Common myeloid progenitor, CD34-positive (primary cell): ENCODE results near the gene MARCHF11.

ENCODE experiments used
- CTCF ChIA-PET: fragments of 350-600 bp; sonication (Branson Sonifier 250); formaldehyde crosslinking; loops from one replicate; lab custom pipeline; 2021; ENCODE audit warnings: antibody characterized with exemption; lab: Charles Lee
- POLR2A ChIA-PET: fragments of 350-600 bp; sonication (Branson Sonifier 250); formaldehyde crosslinking; loops from one replicate; lab custom pipeline; 2021; ENCODE audit warnings: antibody characterized with exemption; lab: Charles Lee
- DNase-seq, 3 donors: peaks; one replicate each; pipeline versions ENCODE4 v3.0.0 to v3.0.0-alpha.2; 2013
- H3K27ac ChIP-seq, 2 experiments: 1 replicate in 1 of 2; 2 replicates in 1 of 2; pipeline ENCODE4 v1.7.0; 2013; ENCODE audit warnings: inconsistent platforms in 2 of 2, low read length in 2 of 2, mild to moderate bottlenecking in 2 of 2, low read depth in 1 of 2, moderate library complexity in 1 of 2; ENCODE audit not compliant: severe bottlenecking in 2 of 2, insufficient read depth in 1 of 2, poor library complexity in 1 of 2
- H3K27me3 ChIP-seq, 5 experiments: replicated peaks in 2 of 5; 1 replicate in 3 of 5; 2 replicates in 2 of 5; pipeline versions ENCODE4 v1.6.1 to v1.7.0; 2013; ENCODE audit warnings: low read length in 4 of 5, mild to moderate bottlenecking in 2 of 5, moderate library complexity in 2 of 5, inconsistent platforms in 1 of 5; ENCODE audit not compliant: insufficient read depth in 5 of 5, control insufficient read depth in 4 of 5
- H3K36me3 ChIP-seq, 4 experiments: 1 replicate in 2 of 4; 2 replicates in 2 of 4; pipeline versions ENCODE4 v1.6.1 to v1.7.0; 2013; ENCODE audit warnings: low read length in 3 of 4, control low read depth in 1 of 4, mild to moderate bottlenecking in 1 of 4; ENCODE audit not compliant: control insufficient read depth in 4 of 4, insufficient read depth in 4 of 4
- H3K4me1 ChIP-seq, 4 experiments: 1 replicate in 3 of 4; 2 replicates in 1 of 4; pipeline versions ENCODE4 v1.6.1 to v1.7.1; 2013; ENCODE audit warnings: low read length in 3 of 4, mild to moderate bottlenecking in 3 of 4, control low read depth in 1 of 4, inconsistent platforms in 1 of 4, moderate library complexity in 1 of 4; ENCODE audit not compliant: control insufficient read depth in 4 of 4, insufficient read depth in 4 of 4; ENCODE audit errors: control extremely low read depth in 1 of 4
- H3K4me3 ChIP-seq, 7 experiments: 1 replicate in 4 of 7; 2 replicates in 3 of 7; pipeline versions ENCODE4 v1.5.1 to v1.7.0; 2013; ENCODE audit warnings: mild to moderate bottlenecking in 7 of 7, low read length in 6 of 7, moderate library complexity in 6 of 7, inconsistent platforms in 2 of 7, low read depth in 2 of 7, control low read depth in 1 of 7; ENCODE audit not compliant: insufficient read depth in 4 of 7, control insufficient read depth in 1 of 7; ENCODE audit errors: extremely low read depth in 1 of 7
- H3K9me3 ChIP-seq, 5 experiments: 1 replicate in 4 of 5; 2 replicates in 1 of 5; pipeline versions ENCODE4 v1.6.1 to v1.7.1; 2013; ENCODE audit warnings: low read length in 4 of 5, mild to moderate bottlenecking in 2 of 5, inconsistent platforms in 1 of 5, low read depth in 1 of 5, moderate library complexity in 1 of 5; ENCODE audit not compliant: control insufficient read depth in 4 of 5, insufficient read depth in 2 of 5; ENCODE audit errors: control extremely low read depth in 1 of 5
- WGBS: methylation state at CpG from one replicate; pipeline ENCODE4 v1.1.5; 2013; ENCODE audit not compliant: insufficient coverage; 5-methylcytosine and 5-hydroxymethylcytosine counted together

The MARCHF11 gene

DNA sequence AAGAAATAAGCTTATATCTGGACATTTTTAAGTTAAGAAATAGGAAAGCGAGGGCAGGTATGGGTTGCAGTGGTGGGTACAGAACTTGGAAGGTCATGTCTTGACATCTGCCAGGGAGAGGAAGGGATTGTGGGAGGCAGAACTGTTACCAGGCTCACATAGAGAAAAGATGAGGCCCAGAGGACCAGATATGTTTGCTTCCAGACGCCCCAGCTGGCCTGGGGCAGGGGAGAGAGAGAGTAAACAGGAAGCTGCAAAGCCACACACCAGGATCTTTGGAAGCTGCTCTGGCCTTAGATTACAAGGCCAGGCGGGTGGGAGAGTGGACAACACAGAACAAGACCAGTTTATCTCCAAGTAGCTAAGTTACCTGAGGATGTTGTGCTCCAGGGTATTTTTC lies 71.2 kb downstream of the MARCHF11 start:
- ChIA-PET CTCF (no interaction called here), POLR2A (no interaction called here)
- WGBS, result 65% methylated on average over 2 of the region's 3 CpGs

GRCh38 chr5:16104961-16105360 lies 74.6 kb downstream of the MARCHF11 start:
- peaks cover 0 to 8% (median 3%) of the 10 kb centered on the region in 5 experiments for H3K9me3 ChIP-seq
- no peak overlapping the region for H3K27ac ChIP-seq
- POLR2A ChIA-PET, result no interaction called here
- no peak overlapping the region for H3K4me3 ChIP-seq
- no peaks in the 10 kb centered on the region for H3K4me1 ChIP-seq
- CTCF ChIA-PET, result interaction anchor here (1.5 kb wide), 1 partner anchor 22 kb away, joined by 4 read pairs; no protein-coding TSS in a partner anchor
- no peaks in the 10 kb centered on the region for H3K27me3 ChIP-seq
- DNase-seq, result no peak
- WGBS, result 64% methylated on average over 2 of the region's 2 CpGs
- H3K36me3 ChIP-seq, result no peaks in the 10 kb centered on the region

More for the DNA sequence above, 71.2 kb downstream of the MARCHF11 start:
- Histone ChIP-seq H3K4me3 (no peak overlapping the region), H3K27me3 (no peaks in the 10 kb centered on the region), H3K36me3 (no peaks in the 10 kb centered on the region), H3K9me3 (peaks cover 0 to 4% (median 2%) of the 10 kb centered on the region in 5 experiments), H3K27ac (no peak overlapping the region), H3K4me1 (no peaks in the 10 kb centered on the region)
- DNase-seq, result no peak

- WGBS, result 11% methylated on average over 4 of the region's 5 CpGs
- H3K36me3 ChIP-seq, result no peaks in the 10 kb centered on the region
- H3K9me3 ChIP-seq, result peaks cover 0 to 3% (median 0%) of the 10 kb centered on the region in 5 experiments
- POLR2A ChIA-PET, result no interaction called here
- DNase-seq, result no peak
- H3K4me3 ChIP-seq, result no peak overlapping the region
- CTCF ChIA-PET, result no interaction called here
- H3K4me1 ChIP-seq, result no peaks in the 10 kb centered on the region
- H3K27ac ChIP-seq, result no peak overlapping the region
- no peaks in the 10 kb centered on the region for H3K27me3 ChIP-seq
Observed at GRCh38 chr5:16095612-16096011, 84.0 kb downstream of the MARCHF11 start.

DNA sequence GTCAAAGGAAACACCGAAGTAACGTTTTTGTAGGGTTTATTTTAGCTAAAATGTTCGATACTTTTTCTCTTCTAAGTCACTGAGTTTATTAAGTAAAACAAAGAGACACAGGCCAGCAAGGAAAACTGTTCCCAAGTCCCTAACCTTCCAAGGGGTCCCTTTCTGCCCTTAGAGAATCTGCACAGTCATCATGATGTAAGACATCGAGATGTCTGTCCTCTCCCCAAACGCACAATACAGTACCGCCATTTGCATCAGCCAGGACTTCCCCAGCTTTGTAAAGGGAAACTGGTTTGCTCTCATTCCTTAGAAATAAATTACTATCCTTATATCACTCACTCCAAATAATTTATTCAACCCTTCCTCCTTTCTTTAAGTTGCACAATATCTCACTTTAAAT lies 89.3 kb downstream of the MARCHF11 start:
- no peak overlapping the region for H3K27ac ChIP-seq
- ChIA-PET CTCF (no interaction called here), POLR2A (no interaction called here)
- H3K36me3 ChIP-seq, result no peaks in the 10 kb centered on the region
- H3K27me3 ChIP-seq, result no peaks in the 10 kb centered on the region
- no peaks in the 10 kb centered on the region for H3K9me3 ChIP-seq
- H3K4me1 ChIP-seq, result no peaks in the 10 kb centered on the region
- 87% methylated on average over 6 of the region's 6 CpGs for WGBS
- DNase-seq, result no peak
- no peak overlapping the region for H3K4me3 ChIP-seq

GRCh38 chr5:16082982-16083381 lies 96.6 kb downstream of the MARCHF11 start:
- WGBS, result 100% methylated on average over 2 of the region's 4 CpGs
- no peaks in the 10 kb centered on the region for H3K9me3 ChIP-seq
- DNase-seq, result no peak
- no peaks in the 10 kb centered on the region for H3K36me3 ChIP-seq
- H3K4me3 ChIP-seq, result no peak overlapping the region
- H3K27me3 ChIP-seq, result no peaks in the 10 kb centered on the region
- ChIA-PET CTCF (interaction anchor here (1.4 kb wide), 1 partner anchor 22 kb away, joined by 4 read pairs; no protein-coding TSS in a partner anchor), POLR2A (no interaction called here)
- no peaks in the 10 kb centered on the region for H3K4me1 ChIP-seq
- H3K27ac ChIP-seq, result no peak overlapping the region

- H3K27me3 ChIP-seq, result no peaks in the 10 kb centered on the region
- ChIA-PET CTCF (no interaction called here), POLR2A (no interaction called here)
- H3K36me3 ChIP-seq, result no peaks in the 10 kb centered on the region
- WGBS, result 69% methylated on average over 5 of the region's 7 CpGs
- no peak overlapping the region for H3K4me3 ChIP-seq
- H3K4me1 ChIP-seq, result no peaks in the 10 kb centered on the region
- DNase-seq, result no peak
- no peaks in the 10 kb centered on the region for H3K9me3 ChIP-seq
- H3K27ac ChIP-seq, result no peak overlapping the region
Observed at GRCh38 chr5:16082053-16082452, 97.5 kb downstream of the MARCHF11 start.

- 94% methylated on average over 8 of the region's 10 CpGs for WGBS
- no peak for DNase-seq
- Histone ChIP-seq H3K27me3 (no peaks in the 10 kb centered on the region), H3K36me3 (no peaks in the 10 kb centered on the region), H3K9me3 (no peaks in the 10 kb centered on the region), H3K4me1 (no peaks in the 10 kb centered on the region), H3K4me3 (no peak overlapping the region), H3K27ac (no peak overlapping the region)
- CTCF ChIA-PET, result no interaction called here
- POLR2A ChIA-PET, result no interaction called here
Observed at GRCh38 chr5:16081376-16081955, 98.1 kb downstream of the MARCHF11 start.
